Brain pericyte (primary cell): Measurements from ENCODE around the gene GNB4.

Source experiments
- DNase-seq: peaks from one replicate; pipeline ENCODE4 v3.0.0-alpha.2; 2012; ENCODE audit warnings: low read depth, low spot score

Gene GNB4

GRCh38 chr3:179363332-179363731 is 87.9 kb downstream of the GNB4 start:
- no peak for DNase-seq

- DNase-seq, result no peak
Observed at GRCh38 chr3:179355996-179356395, 95.3 kb downstream of the GNB4 start.

- DNase-seq, result no peak
Observed at GRCh38 chr3:179348325-179349013, 102.8 kb downstream of the GNB4 start.

- DNase-seq, result peak; percentile 86
Observed at GRCh38 chr3:179347345-179348194, 103.7 kb downstream of the GNB4 start, which contains the start of gene MFN1. Gene MFN1 (plus strand): TSS chr3:179347709. CDS start chr3:179348852, 1,143 bp downstream.
